B cell (primary cell): ENCODE measurements around the gene HLCS.

ENCODE experiments used
- CTCF ChIP-seq: fragments of 200-600 bp; IDR thresholded peaks from one replicate; pipeline ENCODE4 v1.8.0; 2022; ENCODE audit warnings: antibody characterized with exemption, mild to moderate bottlenecking
- EZH2 ChIP-seq: IDR thresholded peaks from 2 replicates; pipeline ENCODE4 v1.6.1; 2012; ENCODE audit warnings: borderline replicate concordance, low read depth, mild to moderate bottlenecking, moderate library complexity, low read length; ENCODE audit not compliant: insufficient read depth, poor library complexity, severe bottlenecking

GRCh38 chr21:36852864-36853263 is 113.6 kb downstream of the HLCS start:
- TF ChIP-seq CTCF (no peak), EZH2 (no peak)
